Putamen (tissue), 1 donor: Measurements from ENCODE around the gene PSMB1.

ENCODE experiments used
- DNase-seq: peaks from one replicate; pipeline ENCODE4 v3.0.0-alpha.2; 2016; ENCODE audit warnings: low spot score

Gene PSMB1

DNA sequence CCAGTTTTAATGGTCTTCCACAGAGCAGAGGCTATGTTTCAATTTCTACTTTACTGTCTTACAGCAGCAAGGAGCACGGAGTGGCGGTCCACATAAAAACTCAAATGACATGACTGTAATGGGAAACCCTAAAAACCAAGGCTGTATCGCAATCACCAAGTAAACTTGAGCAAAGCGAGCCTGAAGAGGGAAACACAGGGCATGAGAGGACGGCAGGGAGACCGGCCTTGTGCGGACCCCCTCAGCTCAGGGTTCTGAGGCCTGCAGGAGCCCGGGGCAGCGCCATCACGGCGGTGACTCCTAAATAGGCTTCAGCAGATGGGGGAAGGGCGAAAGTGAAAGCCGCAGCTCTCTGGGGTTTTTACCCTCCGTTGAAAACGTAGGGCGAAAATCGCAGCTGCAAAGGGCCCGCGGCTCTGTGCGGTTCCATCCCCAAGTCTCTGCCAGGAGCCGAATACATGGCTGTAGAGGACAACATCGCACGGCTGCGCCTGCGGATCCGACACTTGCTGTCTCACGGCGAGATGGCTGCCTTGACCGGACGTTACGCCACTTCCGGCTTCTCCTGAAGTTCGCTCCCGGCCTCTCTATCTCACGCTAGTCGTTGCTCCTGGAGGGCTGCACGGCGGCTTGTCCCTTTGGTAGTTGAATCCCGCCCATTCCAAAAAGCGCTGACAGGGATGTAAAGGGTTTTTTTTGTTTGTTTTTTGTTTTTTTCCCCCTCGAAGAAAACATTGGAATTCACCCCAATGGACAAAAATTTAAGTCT, at the start of gene PSMB1:
PSMB1 (minus strand) TSS at position 543 of the 769 bp plus-strand sequence; CDS start at position 478, 65 bp downstream.
- peak; percentile 97 for DNase-seq

DNA sequence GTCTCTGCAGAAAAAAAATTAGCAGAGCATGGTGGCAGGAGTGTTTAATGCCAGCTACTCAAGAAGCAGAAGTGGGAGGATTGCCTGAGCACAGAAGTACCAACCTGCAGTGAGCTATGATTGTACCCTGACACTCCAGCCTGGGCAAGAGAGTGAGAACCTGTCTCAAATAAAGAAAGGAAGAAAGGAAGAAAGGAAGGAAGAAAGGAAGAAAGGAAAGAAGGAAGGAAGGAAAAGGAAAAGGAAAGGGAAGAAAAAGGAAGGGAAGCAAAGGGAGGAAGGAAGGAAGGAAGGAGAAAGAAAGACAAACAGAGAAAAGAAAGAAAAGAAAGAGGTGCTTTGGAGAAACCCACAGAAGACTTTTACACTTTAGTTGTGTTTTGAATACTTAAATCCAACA, 44.2 kb upstream of the PSMB1 start:
- no peak for DNase-seq

DNA sequence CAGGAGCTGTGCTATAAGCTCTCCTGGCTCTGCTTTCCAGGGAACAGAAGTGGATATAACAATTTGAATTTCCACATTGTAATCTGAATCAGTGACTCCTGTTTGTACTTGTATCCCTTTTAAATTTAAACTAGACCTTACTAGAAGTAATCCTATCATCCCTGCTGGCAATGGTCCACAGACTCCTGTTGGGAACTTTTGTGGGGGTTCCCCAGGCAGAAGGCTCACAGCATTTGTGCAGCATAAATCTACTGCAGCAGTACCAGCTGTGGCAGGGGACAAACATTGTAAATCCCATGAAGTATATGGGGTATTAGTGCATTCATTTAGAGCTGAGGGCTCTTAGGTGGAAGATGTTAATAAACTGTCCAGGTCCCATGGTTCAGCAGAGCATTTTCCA, 43.3 kb upstream of the PSMB1 start:
- DNase-seq = no peak

DNA sequence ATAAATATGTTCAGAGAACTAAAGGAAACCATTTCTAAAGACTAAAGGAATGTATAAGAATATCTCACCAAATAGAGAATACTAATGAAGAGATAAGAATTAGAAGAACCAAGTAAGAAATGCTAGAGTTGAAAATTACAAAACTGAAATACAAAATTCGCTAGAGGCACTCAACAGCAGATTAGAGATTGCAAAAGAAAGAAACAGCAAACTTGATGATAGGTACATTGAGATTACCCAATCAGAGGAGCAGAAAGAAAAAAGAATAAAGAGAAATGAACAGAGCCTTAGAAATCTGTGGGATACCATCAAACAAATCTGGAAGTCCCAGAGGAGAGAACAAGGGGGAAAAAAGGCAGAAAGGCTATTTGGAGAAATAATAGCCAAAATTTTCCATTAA, 37.6 kb upstream of the PSMB1 start:
- DNase-seq = no peak

DNA sequence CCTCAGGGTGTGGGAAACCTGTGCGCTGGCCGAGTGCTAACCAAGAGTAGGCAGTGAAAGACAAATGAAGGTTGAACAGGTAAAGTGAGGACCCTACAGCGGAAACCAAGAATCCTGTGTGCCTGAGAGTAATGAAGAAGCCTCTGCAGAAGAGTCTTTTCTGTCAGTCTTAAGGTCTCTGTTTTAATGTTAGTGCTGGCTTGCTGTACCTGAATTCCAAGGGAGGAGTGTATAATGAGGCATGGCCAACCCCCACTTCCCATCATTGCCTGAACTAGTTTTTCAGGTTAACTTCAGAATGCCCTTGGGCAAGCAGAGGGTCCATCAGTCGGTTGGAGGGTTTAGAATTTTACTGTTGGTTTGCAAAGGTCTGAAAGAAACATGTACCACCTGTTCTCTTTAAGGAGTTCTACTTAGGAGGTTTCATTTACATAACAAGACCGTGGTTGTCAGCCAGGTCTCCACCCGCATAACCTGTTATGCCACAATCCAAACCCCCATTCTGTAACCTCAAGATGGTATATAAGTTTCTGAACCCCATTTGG, 31.9 kb upstream of the PSMB1 start:
- DNase-seq = no peak

DNA sequence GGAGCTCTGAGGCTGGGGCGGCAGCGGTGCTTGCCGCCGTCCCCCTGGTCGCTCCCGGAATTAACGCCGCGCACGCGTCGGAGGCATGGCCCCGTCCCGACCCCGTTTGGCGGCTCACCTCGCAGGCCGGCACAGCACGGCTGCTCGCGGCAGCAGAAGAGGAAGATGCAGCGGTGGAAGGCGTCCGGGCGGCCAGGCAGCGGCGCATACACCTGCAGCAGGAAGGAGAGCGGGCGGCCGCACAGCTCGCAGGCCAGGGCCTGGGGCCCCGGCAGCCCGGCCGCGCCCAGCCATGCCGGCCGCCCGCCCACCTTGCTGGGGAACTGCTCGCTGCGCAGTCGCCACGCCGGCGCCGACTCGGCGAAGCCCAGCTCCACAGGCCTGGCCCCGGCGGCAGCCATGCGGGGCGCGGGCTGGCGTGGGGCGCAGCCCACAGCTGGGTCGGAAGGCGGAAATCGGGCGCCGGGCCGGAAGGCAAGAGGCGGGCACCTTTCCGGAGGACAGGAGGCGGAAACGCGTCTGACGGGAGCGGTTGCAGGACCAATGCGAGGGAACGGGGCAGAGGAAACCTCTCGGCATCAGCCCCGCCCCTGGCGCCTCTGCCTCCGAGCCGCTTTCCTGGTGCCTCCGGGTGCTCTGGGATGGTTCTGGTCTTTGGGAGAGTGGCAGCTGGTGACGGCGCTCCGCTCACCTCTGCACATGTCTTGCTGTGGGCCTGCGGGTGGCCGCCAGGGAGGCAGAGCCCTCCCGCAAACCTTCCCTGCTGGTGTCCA, 31.3 kb upstream of the PSMB1 start, which contains the start of gene PDCD2:
PDCD2 (minus strand) TSS at position 457 of the 773 bp plus-strand sequence; CDS start at position 401, 56 bp downstream.
- DNase-seq = peak; percentile 91

DNA sequence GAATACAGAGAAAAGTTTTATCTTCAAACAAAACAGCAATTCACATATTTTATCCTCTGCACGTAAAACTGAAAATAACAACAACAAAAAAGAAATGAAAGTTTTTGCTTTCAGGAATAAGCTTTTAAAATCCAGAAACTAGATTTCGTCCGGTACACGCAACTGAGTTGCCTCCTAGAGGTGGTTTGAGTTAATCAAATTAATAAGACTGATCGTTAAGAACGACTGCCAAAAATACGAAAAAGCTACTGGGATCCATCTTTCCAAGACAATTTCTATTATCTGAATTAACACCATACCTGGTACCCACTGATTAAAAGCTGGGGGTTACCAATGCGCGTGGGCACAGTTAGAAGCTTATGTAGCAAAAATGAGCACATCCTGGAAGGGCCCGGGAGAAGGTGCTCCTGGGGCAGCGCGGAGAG, 30.7 kb upstream of the PSMB1 start:
- no peak for DNase-seq

DNA sequence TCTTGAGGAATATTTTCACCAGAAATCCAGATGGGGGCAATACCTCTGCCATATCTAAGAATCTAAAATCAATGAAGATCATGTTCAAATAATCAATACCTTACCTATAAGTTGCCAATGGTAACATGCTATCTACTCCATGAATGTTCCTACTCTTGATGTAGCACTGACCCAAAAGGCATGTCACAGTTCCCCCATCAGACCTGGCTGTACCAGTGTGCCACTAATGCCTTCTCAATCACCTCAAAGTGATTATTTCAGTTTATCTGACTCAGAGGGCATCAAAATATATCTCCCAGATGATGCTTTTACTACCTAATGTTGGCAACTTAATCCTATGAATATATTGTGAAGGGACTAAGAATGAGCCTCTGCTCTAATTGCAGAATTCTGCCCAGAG, 25.8 kb upstream of the PSMB1 start:
- no peak for DNase-seq

DNA sequence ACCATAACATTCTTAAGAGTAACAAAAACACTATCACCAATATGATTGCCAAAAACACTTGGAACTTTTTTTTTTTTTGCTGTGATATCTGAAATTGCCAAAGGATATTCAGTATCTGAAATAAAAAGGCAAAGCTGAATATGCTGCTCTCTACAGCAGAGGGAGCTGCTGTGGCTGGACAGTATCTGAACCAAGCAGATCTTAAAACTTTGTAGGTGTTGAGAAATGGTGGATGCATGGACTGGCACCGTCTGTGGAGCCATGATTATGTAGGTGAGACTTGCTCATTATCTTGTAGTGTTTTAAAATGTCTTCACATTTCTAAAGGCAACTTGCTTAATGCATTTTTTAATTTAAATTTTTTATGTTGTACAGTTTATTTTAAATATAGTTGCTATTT, 22.1 kb upstream of the PSMB1 start:
- no peak for DNase-seq

DNA sequence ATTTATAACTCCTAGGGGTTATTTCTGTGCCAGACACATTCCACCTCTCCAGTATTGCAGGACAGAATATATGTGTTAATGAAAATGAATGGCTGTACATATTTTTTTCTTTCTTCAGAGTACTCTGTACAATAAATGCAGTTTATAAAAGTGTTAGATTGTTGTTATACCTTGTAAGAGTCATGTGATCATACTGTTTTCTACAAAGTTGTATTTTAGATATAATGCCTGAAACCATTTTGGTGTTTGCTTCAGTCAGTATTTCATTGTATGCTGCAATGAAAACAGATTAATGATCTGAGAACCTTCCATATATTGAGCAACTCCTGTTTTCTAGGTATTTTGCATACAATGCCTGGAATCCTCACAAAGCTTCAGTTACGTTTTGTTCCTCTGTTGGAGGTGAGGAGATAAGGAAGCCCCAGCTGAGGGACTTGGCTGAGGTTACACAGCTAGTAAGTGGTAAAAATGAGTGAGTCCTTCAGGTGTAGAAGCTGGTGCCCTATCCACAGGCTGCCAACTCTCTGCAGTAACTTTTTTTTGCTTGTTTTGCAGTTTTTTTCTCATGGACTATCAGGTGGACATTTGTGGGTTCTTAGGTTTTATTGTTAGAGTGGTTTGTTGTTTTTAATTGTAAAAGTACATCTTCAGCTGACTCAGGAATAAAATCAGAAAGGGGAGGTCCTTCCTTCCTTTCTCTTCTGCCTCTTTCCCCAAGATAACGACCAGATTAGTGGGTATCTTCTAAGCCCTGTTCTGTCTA, 19.8 kb upstream of the PSMB1 start:
- DNase-seq = no peak

DNA sequence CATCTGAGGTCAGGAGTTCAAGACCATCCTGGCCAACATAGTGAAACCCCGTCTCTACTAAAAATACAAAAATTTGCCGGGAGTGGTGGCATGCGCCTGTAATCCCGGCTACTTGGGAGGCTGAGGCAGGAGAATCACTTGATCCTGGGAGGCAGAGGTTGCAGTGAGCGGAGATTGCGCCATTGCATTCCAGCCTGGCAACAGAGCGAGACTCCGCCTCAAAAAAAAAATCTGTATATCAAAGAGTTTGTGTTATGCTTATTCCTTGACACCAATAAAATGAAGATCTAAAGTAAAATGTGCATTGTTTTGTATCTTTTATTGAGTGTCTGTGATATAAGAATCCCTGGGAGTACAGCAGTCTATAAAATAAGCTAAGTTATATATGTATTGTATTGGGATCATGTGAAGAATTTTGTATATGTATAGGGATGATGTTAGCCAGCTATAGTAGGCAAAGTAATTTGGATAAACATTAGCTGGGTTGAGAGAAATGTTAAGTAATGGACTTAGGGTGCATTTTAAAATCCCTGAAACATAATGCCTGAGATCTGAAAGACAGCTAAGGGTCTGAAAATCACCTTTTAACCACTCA, 11.9 kb upstream of the PSMB1 start:
- no peak for DNase-seq

DNA sequence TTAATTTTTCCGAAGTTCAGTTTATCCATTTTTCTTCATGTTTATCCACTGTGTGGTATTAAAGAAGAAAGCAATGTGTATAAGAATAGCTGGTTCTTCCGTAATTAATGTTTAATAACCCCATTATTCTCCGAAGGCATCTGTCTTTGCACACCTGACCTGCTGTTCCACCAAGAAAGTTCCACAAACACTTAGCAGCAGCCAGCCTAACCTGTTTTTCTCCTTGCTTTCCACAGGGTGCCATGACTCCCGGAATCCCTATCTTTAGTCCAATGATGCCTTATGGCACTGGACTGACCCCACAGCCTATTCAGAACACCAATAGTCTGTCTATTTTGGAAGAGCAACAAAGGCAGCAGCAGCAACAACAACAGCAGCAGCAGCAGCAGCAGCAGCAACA, 8.4 kb upstream of the PSMB1 start:
- DNase-seq = no peak

DNA sequence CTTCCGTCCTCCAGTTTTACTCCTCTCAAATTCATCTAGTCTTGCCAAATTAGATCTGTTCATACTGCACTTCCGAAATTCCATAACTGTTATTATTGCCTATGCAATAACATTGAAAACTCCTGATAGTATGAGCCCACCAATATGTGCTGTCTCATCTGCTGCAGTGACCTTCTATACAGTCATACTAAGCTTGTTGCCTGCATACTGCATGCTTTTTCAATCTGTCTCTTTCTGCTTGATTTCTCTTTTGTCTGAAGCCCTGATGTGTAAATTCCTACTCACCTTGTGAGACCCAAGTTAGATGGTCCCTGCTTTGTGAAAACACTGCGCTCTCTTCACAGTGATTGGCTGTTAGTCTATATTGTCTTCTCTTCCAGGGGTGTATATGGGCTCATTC, 2.2 kb upstream of the PSMB1 start:
- DNase-seq = no peak

DNA sequence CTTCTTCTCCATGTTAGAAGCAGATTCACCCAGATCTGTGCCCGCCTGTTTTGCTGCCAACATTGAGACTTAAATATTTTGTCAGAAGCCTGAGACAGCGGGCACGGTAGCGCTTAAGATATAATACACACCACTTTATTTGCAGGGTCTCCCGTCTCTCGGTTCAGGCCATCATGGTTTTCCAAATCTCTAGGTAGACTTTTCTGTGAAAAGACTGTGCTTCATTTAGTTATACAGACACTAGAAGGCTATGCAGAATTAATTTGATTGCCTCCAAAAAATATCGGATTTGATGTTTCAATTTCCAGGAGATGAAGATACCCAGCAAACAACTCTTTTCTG, 1.7 kb upstream of the PSMB1 start:
- DNase-seq = no peak

DNA sequence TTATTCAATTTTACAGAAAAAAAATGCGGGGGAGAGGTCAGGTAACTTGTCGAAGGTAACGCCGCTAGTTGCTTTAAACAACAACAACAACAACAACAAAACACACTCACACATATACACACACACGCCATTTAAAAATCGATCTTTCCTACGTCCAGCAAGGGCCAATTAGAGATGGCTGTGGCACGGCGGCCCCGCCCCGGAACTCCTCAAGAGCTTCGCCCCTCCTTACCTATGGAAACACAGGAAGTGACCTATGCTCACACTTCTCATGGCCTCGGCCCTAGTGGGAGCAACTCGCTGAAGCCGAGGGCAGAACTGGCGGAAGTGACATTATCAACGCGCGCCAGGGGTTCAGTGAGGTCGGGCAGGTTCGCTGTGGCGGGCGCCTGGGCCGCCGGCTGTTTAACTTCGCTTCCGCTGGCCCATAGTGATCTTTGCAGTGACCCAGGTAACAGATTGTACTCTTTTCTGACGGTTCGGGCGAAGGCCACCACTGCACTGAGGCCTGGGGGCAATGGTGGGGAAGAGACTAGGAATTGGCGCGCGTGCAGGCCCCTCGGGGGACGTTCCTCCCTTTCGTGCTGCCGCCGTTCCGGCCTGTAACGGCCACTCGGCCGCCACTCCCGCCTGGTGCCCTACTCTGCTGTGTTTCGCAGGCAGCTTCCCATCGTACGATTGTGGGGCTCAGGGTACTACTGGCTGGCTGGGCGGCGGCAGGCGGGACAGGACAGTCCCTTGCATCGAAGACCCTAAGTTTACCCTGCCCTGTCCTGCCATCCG, 1.1 kb upstream of the PSMB1 start, which contains the start of gene TBP:
TBP (plus strand) TSS at position 357 of the 783 bp plus-strand sequence. CDS start 2,661 bp downstream, outside the sequence.
- DNase-seq = peak; percentile 99

DNA sequence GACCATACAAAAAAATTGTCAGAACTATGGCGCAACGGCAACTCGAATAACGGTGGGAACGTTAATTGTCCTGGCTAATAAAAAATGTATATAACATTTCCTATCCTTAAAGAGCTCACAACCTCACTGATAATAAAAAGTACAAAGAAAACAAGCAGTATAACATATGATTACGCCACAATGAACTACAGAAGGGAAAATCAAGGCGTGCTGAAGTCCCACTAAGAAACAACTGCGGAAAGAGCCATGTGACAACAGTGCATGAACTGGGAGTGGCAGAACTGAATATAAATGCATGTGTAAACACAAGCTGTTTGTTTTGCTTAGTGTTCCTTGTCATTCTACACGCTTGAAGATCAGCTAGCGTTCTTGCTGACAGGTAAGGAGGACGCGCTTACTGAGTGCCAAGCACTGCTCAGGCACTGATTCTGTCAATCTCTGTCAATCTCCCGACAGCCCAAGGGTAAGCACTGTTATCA, 466 bp upstream of the PSMB1 start:
- DNase-seq = no peak

DNA sequence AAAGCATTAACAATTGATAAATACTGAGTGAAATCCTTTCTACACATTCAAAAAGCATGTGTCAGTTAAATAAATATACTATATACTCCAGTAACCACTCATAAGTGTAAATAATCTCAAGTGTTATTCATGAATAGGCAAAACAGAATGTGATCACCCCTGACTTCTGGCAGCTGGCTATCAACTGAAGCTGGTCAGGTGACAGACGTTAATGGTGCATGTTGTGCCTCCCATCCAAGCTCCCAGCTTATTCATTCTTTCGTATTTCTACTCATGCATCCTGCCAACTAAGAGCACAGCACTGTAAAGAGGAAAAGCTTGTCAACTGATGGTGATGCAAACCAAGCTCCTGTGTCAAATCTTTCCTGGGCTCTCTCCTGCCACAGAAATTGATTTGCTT, 7.7 kb downstream of the PSMB1 start:
- DNase-seq = no peak

DNA sequence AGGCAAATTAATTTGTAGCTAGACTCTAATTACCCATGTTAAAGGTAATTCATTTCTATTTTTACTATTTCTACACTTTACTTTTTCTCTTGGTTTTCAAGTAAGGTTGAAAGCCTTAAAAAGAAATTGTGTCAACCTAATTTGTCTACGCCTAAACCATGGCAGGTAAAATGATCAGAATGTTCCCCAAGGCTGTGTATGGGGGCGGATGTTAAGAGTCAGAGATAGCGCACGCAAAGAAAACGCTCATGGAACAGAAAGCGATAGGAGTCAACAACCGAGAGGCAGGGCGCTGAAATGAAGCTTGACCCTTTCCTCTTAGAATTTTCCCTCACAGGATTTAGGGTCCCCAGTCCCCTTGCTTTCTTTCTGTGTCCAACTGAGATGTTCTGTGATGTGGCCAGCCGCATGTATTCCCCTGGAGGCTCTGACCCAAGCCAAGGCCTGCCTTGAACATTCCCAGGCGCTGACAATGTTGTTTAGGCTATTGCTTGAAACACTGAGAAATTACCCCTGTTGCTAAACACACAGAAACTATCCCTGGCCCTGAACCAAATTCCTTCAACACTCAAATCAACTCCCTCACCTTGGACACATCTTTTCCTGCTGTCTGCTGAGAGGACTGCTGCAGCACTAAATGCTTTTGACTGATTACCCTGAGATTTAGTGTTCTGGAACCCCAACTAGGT, 10.9 kb downstream of the PSMB1 start:
- DNase-seq = peak; percentile 78

DNA sequence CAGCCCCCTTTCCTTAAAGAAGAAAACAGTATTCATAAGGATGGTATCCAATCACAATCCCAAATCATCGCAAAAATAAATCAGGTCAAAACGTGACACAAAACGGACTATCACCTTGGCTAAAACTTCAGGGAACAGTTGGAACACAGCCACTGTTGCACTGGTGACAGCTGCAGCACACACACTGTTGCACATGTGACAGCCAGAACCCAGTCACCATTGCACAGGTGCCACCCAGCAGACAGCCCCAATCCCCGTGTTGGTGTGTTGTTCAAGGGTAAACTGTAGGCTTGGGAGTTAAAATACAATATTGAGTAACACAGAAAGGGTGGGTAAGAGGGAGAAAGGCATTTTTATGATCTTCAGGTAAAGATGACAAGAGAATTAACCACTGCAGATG, 15.8 kb downstream of the PSMB1 start:
- DNase-seq = no peak

DNA sequence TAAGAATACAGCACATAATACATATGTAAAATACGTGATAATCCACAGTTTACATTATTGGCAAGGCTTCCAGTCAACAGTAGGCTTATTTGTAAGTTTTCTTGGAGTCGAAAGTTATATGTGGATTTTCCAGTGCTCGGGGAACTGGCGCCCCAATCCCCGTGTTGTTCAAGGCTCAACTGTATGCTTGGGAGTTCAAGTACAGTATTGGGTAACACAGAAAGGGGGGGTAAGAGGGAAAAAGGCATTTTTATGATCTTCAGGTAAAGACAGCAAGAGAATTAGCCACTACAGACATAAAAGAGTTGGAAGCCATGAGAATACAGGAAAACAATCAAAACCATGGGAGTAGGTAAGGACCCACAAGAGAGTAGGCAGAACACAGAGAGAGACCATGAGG, 16.4 kb downstream of the PSMB1 start:
- DNase-seq = no peak
